ENCODE measurements around the gene CRKL.

GRCh38 chr22:20926243-20926642 lies 9.0 kb downstream of the CRKL start:
- TF ChIP-seq, protein P1, sequence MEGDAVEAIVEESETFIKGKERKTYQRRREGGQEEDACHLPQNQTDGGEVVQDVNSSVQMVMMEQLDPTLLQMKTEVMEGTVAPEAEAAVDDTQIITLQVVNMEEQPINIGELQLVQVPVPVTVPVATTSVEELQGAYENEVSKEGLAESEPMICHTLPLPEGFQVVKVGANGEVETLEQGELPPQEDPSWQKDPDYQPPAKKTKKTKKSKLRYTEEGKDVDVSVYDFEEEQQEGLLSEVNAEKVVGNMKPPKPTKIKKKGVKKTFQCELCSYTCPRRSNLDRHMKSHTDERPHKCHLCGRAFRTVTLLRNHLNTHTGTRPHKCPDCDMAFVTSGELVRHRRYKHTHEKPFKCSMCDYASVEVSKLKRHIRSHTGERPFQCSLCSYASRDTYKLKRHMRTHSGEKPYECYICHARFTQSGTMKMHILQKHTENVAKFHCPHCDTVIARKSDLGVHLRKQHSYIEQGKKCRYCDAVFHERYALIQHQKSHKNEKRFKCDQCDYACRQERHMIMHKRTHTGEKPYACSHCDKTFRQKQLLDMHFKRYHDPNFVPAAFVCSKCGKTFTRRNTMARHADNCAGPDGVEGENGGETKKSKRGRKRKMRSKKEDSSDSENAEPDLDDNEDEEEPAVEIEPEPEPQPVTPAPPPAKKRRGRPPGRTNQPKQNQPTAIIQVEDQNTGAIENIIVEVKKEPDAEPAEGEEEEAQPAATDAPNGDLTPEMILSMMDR (IDR thresholded peaks at IDR 0.05) = no peak
- TF ChIP-seq POLR2AphosphoS5 (IDR thresholded peaks at IDR 0.05) = no peak
- TF ChIP-seq POLR2A (IDR thresholded peaks at IDR 0.05) = no peak
